Keratinocyte (primary cell): Measurements from ENCODE around the gene MYH7B. TPM values are rescaled to one million over a fixed set of nuclear protein-coding genes. Genes with fewer than 3 reads are reported as not detected.

Experiments used
- DNase-seq: peaks from one replicate; pipeline ENCODE4 v3.0.0-alpha.2; 2011; ENCODE audit warnings: low read depth, missing footprints, low spot score
- FAIRE-seq: peaks from 2 replicates; lab custom pipeline; 2011; peaks lifted over from hg19 to GRCh38; lab: Jason Lieb, UNC
- H2AFZ ChIP-seq: 2 replicates; pipeline ENCODE4 v1.6.0; 2012; ENCODE audit warnings: low read length, control low read depth, inconsistent platforms; ENCODE audit not compliant: control insufficient read depth
- H3K27ac ChIP-seq: 2 replicates; pipeline ENCODE4 v1.5.1; 2011; ENCODE audit warnings: low read length; ENCODE audit not compliant: control insufficient read depth, insufficient read depth
- H3K27me3 ChIP-seq: 3 replicates; pipeline ENCODE4 v1.6.0; 2011; ENCODE audit warnings: low read length; ENCODE audit not compliant: control insufficient read depth, insufficient read depth; ENCODE audit errors: extremely low read depth
- H3K36me3 ChIP-seq, 2 experiments: 2 replicates in 1 of 2; 3 replicates in 1 of 2; pipeline ENCODE4 v1.5.1; 2011; ENCODE audit warnings: low read length in 2 of 2, mild to moderate bottlenecking in 1 of 2; ENCODE audit not compliant: control insufficient read depth in 2 of 2, insufficient read depth in 2 of 2; ENCODE audit errors: extremely low read depth in 1 of 2
- H3K4me1 ChIP-seq: 3 replicates; pipeline ENCODE4 v1.5.1; 2011; ENCODE audit warnings: low read length; ENCODE audit not compliant: control insufficient read depth, insufficient read depth; ENCODE audit errors: extremely low read depth
- H3K4me2 ChIP-seq: 3 replicates; pipeline ENCODE4 v1.6.0; 2011; ENCODE audit warnings: low read depth, low read length; ENCODE audit not compliant: control insufficient read depth, insufficient read depth; ENCODE audit errors: extremely low read depth
- H3K4me3 ChIP-seq, 3 experiments: fragments of 200-600 bp in 1 of 3; sonication (generic) in 1 of 3; 2 replicates in 2 of 3; 3 replicates in 1 of 3; pipeline ENCODE4 v1.5.1; 2011 to 2016; ENCODE audit warnings: low read length in 3 of 3, mild to moderate bottlenecking in 3 of 3, control low read depth in 2 of 3, inconsistent platforms in 1 of 3, low read depth in 1 of 3, mixed read lengths in 1 of 3, mixed run types in 1 of 3, moderate library complexity in 1 of 3; ENCODE audit not compliant: control insufficient read depth in 2 of 3, insufficient read depth in 2 of 3; ENCODE audit errors: extremely low read depth in 1 of 3
- H3K79me2 ChIP-seq: 2 replicates; pipeline ENCODE4 v1.6.0; 2012; ENCODE audit warnings: low read length; ENCODE audit not compliant: control insufficient read depth, insufficient read depth
- H3K9ac ChIP-seq: 3 replicates; pipeline ENCODE4 v1.6.0; 2011; ENCODE audit warnings: low read length; ENCODE audit not compliant: control insufficient read depth, insufficient read depth; ENCODE audit errors: extremely low read depth
- H3K9me1 ChIP-seq: 3 replicates; pipeline ENCODE4 v1.6.0; 2011; ENCODE audit warnings: low read length; ENCODE audit not compliant: control insufficient read depth, insufficient read depth; ENCODE audit errors: extremely low read depth
- H3K9me3 ChIP-seq: 2 replicates; pipeline ENCODE4 v1.5.1; 2012; ENCODE audit warnings: low read depth, low read length; ENCODE audit not compliant: control insufficient read depth
- H4K20me1 ChIP-seq: 3 replicates; pipeline ENCODE4 v1.6.0; 2011; ENCODE audit warnings: low read length; ENCODE audit not compliant: control insufficient read depth, insufficient read depth; ENCODE audit errors: extremely low read depth
- CTCF ChIP-seq, 3 experiments: IDR thresholded peaks in 1 of 3; conservative IDR thresholded peaks in 1 of 3; optimal IDR thresholded peaks in 1 of 3; 2 replicates in 2 of 3; 3 replicates in 1 of 3; pipeline versions ENCODE3 to v1.5.1; 2011; ENCODE audit warnings: low read length in 3 of 3, mild to moderate bottlenecking in 3 of 3, moderate library complexity in 2 of 3, control low read depth in 1 of 3, inconsistent platforms in 1 of 3; ENCODE audit not compliant: insufficient read depth in 2 of 3; ENCODE audit errors: extremely low read depth in 1 of 3
- EZH2 ChIP-seq: IDR thresholded peaks from one replicate; pipeline ENCODE4 v1.6.1; 2012; ENCODE audit warnings: inconsistent platforms, mild to moderate bottlenecking, low read length, moderate library complexity
- dilution Hi-C: fragments of 300-500 bp; cut with MboI; formaldehyde crosslinking; loops from one replicate; pipeline ENCODE4 v1.7.0; 2020; ENCODE audit warnings: low sequenced_read_pairs; ENCODE audit not compliant: extremely low pct_ligation_motif_present
- polyA plus RNA-seq, 5 experiments: library from polyadenylated mRNA; depleted of rRNA in 3 of 5; stranded (reverse) in 3 of 5; stranded (forward) in 1 of 5; unstranded in 1 of 5; fragments of >200 nt; gene quantifications; 1 replicate in 1 of 5; 2 replicates in 3 of 5; 3 replicates in 1 of 5; pipeline versions ENCODE4 v1.2.1 to v1.2.3, GENCODE V29; 2011 to 2012; ENCODE audit warnings: missing spikeins in 2 of 5, low read depth in 1 of 5, low replicate concordance in 1 of 5

The MYH7B gene
- polyA plus RNA-seq, 1 donor (not counting 4 experiments of a cell fraction or from before 2014, with no cell fraction given): 0.01 TPM

- DNase-seq (no peak), FAIRE-seq (no peak)
- dilution Hi-C loops: no loop called here
- no peaks in the 10 kb centered on the region for H3K27me3 ChIP-seq
- peaks cover 45% of the 10 kb centered on the region for H3K4me1 ChIP-seq
- H2AFZ ChIP-seq: no peak overlapping the region
- no peaks in the 10 kb centered on the region for H3K9me1 ChIP-seq
- H3K79me2 ChIP-seq: no peaks in the 10 kb centered on the region
- H3K27ac ChIP-seq: no peak overlapping the region
- no peak overlapping the region for H3K4me2 ChIP-seq
- TF ChIP-seq EZH2 (no peak), CTCF (optimal IDR thresholded peaks at IDR 0.05 in 1 of 3, IDR thresholded peaks at IDR 0.05 in 1 of 3, conservative IDR thresholded peaks at IDR 0.05 in 1 of 3; ENCODE audit: extremely low read depth in 1 of 3, insufficient read depth in 2 of 3, low read length in 3 of 3) (no peak)
- no peaks in the 10 kb centered on the region for H3K9me3 ChIP-seq
- H4K20me1 ChIP-seq: no peaks in the 10 kb centered on the region
- no peak overlapping the region for H3K9ac ChIP-seq
- H3K4me3 ChIP-seq: no peak overlapping the region
- peaks cover 27 to 73% of the 10 kb centered on the region in 2 experiments for H3K36me3 ChIP-seq
These were observed 30.3 kb upstream of the MYH7B start for GRCh38 chr20:34925341-34925740.

GRCh38 chr20:34925981-34926380 is 29.7 kb upstream of the MYH7B start:
- Histone ChIP-seq H4K20me1 (no peaks in the 10 kb centered on the region), H3K36me3 (peaks cover 23 to 76% of the 10 kb centered on the region in 2 experiments), H3K4me1 (peaks cover 46% of the 10 kb centered on the region), H3K4me2 (no peak overlapping the region), H2AFZ (no peak overlapping the region), H3K27me3 (no peaks in the 10 kb centered on the region), H3K9me3 (no peaks in the 10 kb centered on the region), H3K79me2 (no peaks in the 10 kb centered on the region), H3K9ac (no peak overlapping the region), H3K27ac (no peak overlapping the region), H3K9me1 (no peaks in the 10 kb centered on the region), H3K4me3 (no peak overlapping the region)
- dilution Hi-C loops: no loop called here
- DNase-seq: no peak
- TF ChIP-seq EZH2 (no peak), CTCF (optimal IDR thresholded peaks at IDR 0.05 in 1 of 3, IDR thresholded peaks at IDR 0.05 in 1 of 3, conservative IDR thresholded peaks at IDR 0.05 in 1 of 3; ENCODE audit: extremely low read depth in 1 of 3, insufficient read depth in 2 of 3, low read length in 3 of 3) (no peak)
- no peak for FAIRE-seq
